Upper lobe of right lung (tissue), 1 donor: ENCODE data around the gene CD69. TPM values are rescaled to one million over a fixed set of nuclear protein-coding genes. Genes with fewer than 3 reads are reported as not detected.

Source experiments
- ATAC-seq: fragments of 200-7000 bp; cut with Tn5 transposase; one replicate; pipeline ENCODE4 v1.9.1; 2020; ENCODE audit warnings: mild to moderate bottlenecking, moderate library complexity
- DNase-seq: peaks from one replicate; pipeline ENCODE4 v3.0.0-alpha.2; 2020
- H3K27ac ChIP-seq: fragments of 200-600 bp; one replicate; pipeline ENCODE4 v1.8.0; 2022
- H3K27me3 ChIP-seq: fragments of 200-600 bp; one replicate; pipeline ENCODE4 v1.8.0; 2022; ENCODE audit warnings: mild to moderate bottlenecking
- H3K36me3 ChIP-seq: fragments of 200-600 bp; one replicate; pipeline ENCODE4 v1.8.0; 2022
- H3K4me1 ChIP-seq: fragments of 200-600 bp; one replicate; pipeline ENCODE4 v1.8.0; 2022
- H3K4me3 ChIP-seq: fragments of 200-600 bp; one replicate; pipeline ENCODE4 v1.8.0; 2022; ENCODE audit warnings: mild to moderate bottlenecking
- H3K9me3 ChIP-seq: fragments of 200-600 bp; one replicate; pipeline ENCODE4 v1.8.0; 2022
- intact Hi-C: fragments of 100-400 bp; cut with DNase I; formaldehyde crosslinking; loops from one replicate; pipeline ENCODE4 v1.11.0; 2022
- total RNA-seq: library from RNA; stranded (reverse); fragmentation: NEBNext Ultra II Directional; extraction: Animal tissue kit (Norgen Biotek cat#: 25700); gene quantifications from one replicate; pipeline ENCODE4 v1.2.1, GENCODE V29; 2021
- TF ChIP-seq, protein P1 (sequence below): fragments of 200-600 bp; IDR thresholded peaks from one replicate; pipeline ENCODE4 v1.8.0; 2022; ENCODE audit warnings: antibody characterized with exemption
- donor health status: DM: no; HTN: yes; CAD: no; lungs with severe emphysema.

CD69 gene
- total RNA-seq, 1 donor from 2014 or later: 14.5 TPM

DNA sequence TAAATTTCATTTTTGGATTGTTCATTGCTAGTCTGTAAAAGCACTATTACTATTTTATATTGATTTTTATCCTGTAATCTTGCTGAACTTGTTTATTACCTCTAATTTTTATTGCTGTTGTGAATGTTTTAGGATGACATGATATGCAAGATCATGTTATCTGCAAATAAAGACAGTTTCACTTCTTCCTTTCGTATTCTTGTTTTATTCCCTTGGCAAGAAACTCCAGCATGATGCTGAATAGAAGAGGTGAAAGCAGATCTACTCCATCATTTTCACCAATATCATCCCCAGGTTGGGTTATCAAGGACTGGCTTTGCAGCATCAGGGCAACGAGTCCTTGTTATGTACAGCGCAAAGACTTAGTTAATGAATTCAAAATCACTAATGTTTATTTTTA, 25.1 kb downstream of the CD69 start:
- no peak for ATAC-seq
- DNase-seq: no peak
- no peak overlapping the region for H3K27ac ChIP-seq

DNA sequence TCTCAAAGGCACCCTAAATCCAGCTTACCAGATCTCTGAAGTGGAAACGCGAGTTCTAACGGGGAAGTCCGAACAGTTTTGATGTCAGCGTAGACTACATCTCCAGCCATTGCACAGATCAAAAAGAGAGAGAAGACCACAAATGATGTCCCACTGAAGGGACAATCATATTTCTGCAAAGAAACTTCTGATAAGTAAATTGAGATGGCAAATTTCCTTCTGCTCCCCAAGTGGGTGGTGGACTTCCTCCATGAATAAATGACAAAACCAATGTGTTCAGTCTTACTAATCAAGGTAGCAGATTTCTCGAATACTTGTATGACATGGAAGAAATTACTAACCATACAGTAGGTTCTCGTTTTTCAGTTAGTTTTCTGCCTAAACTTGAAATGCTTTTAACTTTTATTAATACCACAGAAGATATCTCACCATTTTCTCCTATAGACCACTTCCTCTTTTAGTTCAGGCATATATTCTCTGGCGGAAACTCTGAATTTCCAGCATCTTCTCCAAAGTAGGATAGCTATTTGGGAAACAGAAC, 27.7 kb downstream of the CD69 start, which contains the start of gene CLECL1:
CLECL1 (minus strand) TSS at position 177 of the 541 bp plus-strand sequence.
- H3K27ac ChIP-seq: peak within 1 kb of the TSS; percentile 71
- ATAC-seq (no peak), DNase-seq (no peak)
- H3K9me3 ChIP-seq: no peaks in the 10 kb centered on the region
- H3K4me1 ChIP-seq: peaks cover 9% of the 10 kb centered on the region
- TF ChIP-seq, protein P1, sequence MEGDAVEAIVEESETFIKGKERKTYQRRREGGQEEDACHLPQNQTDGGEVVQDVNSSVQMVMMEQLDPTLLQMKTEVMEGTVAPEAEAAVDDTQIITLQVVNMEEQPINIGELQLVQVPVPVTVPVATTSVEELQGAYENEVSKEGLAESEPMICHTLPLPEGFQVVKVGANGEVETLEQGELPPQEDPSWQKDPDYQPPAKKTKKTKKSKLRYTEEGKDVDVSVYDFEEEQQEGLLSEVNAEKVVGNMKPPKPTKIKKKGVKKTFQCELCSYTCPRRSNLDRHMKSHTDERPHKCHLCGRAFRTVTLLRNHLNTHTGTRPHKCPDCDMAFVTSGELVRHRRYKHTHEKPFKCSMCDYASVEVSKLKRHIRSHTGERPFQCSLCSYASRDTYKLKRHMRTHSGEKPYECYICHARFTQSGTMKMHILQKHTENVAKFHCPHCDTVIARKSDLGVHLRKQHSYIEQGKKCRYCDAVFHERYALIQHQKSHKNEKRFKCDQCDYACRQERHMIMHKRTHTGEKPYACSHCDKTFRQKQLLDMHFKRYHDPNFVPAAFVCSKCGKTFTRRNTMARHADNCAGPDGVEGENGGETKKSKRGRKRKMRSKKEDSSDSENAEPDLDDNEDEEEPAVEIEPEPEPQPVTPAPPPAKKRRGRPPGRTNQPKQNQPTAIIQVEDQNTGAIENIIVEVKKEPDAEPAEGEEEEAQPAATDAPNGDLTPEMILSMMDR: no peak
- H3K36me3 ChIP-seq: no peaks in the 10 kb centered on the region
- peak within 1 kb of the TSS; percentile 17 for H3K4me3 ChIP-seq
- no peaks in the 10 kb centered on the region for H3K27me3 ChIP-seq
- intact Hi-C loops: no loop called here

More for the DNA sequence above, 25.1 kb downstream of the CD69 start:
- TF ChIP-seq, protein P1: no peak
- Histone ChIP-seq H3K36me3 (no peaks in the 10 kb centered on the region), H3K9me3 (no peaks in the 10 kb centered on the region), H3K27me3 (no peaks in the 10 kb centered on the region), H3K4me1 (peaks cover 9% of the 10 kb centered on the region), H3K4me3 (no peak overlapping the region)
- intact Hi-C loops: no loop called here

DNA sequence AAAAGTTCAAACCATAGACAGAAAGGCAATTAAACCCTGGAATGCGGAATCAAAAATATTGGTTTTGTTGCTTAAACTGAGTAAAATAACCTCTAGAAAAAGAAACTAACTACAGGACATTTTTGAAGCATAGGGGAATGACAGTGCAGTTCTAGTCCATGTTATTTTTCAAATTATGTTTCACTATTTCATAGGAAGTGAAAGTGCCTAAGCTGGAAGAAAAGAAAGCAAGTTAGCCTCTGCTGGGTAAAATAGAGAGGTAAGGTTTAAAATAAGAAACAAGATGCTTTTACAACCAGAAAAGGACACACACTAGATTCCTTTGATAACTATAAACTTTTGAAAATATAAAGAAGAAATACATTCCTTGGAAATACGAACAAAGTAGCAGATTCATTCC, 28.9 kb downstream of the CD69 start:
- ATAC-seq (peak; percentile 55), DNase-seq (no peak)
- Histone ChIP-seq H3K27me3 (no peaks in the 10 kb centered on the region), H3K4me3 (peak overlapping the region; percentile 17), H3K4me1 (no peaks in the 10 kb centered on the region), H3K9me3 (no peaks in the 10 kb centered on the region), H3K36me3 (no peaks in the 10 kb centered on the region), H3K27ac (peak overlapping the region; percentile 71)
- TF ChIP-seq, protein P1: no peak
- intact Hi-C loops: no loop called here

DNA sequence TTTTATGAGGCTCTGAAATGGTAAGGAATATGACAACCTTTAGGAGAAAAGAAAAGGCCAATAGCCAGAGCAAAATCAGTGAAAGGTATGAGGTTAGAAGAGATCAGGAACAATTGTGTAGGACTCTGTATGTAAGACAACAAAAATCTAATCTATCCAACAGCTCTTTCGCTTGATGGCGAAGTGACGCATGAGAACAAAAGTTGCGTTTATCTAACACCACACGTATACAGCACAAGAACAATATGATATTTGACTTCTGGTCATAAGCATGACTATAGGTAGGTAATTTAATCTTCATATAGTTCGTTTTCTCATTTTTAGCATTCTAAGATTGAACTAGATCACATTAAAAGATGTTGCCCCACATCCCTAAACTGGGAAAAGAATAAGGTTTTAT, 29.3 kb downstream of the CD69 start:
- no peaks in the 10 kb centered on the region for H3K36me3 ChIP-seq
- H3K4me3 ChIP-seq: peak overlapping the region; percentile 17
- H3K27me3 ChIP-seq: no peaks in the 10 kb centered on the region
- DNase-seq: no peak
- TF ChIP-seq, protein P1: no peak
- intact Hi-C loops: no loop called here
- peak overlapping the region; percentile 71 for H3K27ac ChIP-seq
- no peaks in the 10 kb centered on the region for H3K4me1 ChIP-seq
- no peaks in the 10 kb centered on the region for H3K9me3 ChIP-seq
- ATAC-seq: no peak

DNA sequence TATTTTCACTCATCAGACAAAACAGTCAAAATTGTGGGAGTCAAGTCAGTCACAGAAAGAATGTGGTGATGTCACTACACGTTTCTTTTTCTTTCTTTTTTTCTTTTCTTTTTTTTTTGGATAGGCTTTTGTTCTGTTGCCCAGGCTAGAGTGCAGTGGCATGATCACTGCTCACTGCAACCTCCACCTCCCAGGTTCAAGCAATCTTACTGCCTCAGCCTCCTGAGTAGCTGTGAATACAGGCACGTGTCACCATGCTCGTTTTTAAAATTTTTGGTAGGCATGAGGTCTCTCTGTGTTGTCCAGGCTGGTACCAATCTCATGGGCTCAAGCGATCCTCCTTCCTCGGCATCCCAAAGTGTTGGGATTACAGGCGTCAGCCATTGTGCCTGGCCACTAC, 30.1 kb downstream of the CD69 start:
- intact Hi-C loops: no loop called here
- Histone ChIP-seq H3K36me3 (no peaks in the 10 kb centered on the region), H3K4me1 (no peaks in the 10 kb centered on the region), H3K9me3 (no peaks in the 10 kb centered on the region), H3K27me3 (no peaks in the 10 kb centered on the region), H3K27ac (no peak overlapping the region), H3K4me3 (no peak overlapping the region)
- ATAC-seq (no peak), DNase-seq (no peak)
- TF ChIP-seq, protein P1: no peak

DNA sequence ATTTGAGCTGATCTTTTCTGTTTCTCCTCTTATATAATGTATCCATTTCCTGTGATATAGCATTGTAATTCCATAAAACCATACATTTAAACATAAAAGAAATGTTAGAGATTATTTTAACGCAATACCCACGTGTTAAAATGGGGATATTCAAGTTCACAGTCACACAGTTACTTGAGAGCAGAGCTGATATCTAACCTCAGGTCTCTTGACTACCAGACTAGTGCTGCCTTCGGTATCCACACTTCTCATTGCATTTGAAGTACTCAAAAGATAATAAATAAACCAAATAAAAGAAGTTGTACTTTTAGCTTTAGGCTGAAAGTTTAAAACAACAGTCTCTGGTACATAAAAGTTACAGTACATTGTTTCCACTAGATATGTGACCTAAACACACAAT, 30.7 kb downstream of the CD69 start:
- no peak overlapping the region for H3K4me3 ChIP-seq
- ATAC-seq (no peak), DNase-seq (no peak)
- no peaks in the 10 kb centered on the region for H3K9me3 ChIP-seq
- no peaks in the 10 kb centered on the region for H3K36me3 ChIP-seq
- intact Hi-C loops: no loop called here
- TF ChIP-seq, protein P1: no peak
- H3K27me3 ChIP-seq: no peaks in the 10 kb centered on the region
- no peaks in the 10 kb centered on the region for H3K4me1 ChIP-seq
- no peak overlapping the region for H3K27ac ChIP-seq
